ENCODE measurements around the gene TKFC.

TKFC gene

GRCh38 chr11:61361237-61361740, 28.3 kb downstream of the TKFC start:
- TF ChIP-seq, protein P1, sequence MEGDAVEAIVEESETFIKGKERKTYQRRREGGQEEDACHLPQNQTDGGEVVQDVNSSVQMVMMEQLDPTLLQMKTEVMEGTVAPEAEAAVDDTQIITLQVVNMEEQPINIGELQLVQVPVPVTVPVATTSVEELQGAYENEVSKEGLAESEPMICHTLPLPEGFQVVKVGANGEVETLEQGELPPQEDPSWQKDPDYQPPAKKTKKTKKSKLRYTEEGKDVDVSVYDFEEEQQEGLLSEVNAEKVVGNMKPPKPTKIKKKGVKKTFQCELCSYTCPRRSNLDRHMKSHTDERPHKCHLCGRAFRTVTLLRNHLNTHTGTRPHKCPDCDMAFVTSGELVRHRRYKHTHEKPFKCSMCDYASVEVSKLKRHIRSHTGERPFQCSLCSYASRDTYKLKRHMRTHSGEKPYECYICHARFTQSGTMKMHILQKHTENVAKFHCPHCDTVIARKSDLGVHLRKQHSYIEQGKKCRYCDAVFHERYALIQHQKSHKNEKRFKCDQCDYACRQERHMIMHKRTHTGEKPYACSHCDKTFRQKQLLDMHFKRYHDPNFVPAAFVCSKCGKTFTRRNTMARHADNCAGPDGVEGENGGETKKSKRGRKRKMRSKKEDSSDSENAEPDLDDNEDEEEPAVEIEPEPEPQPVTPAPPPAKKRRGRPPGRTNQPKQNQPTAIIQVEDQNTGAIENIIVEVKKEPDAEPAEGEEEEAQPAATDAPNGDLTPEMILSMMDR (IDR thresholded peaks at IDR 0.05; ENCODE audit: extremely low read depth, insufficient read depth, missing control alignments) = no peak
- in situ Hi-C loops (cut with MboI; ENCODE audit: low pct_unique_long_range_greater_than_20kb, low sequenced_read_pairs, unreplicated experiment) = no loop called here

DNA sequence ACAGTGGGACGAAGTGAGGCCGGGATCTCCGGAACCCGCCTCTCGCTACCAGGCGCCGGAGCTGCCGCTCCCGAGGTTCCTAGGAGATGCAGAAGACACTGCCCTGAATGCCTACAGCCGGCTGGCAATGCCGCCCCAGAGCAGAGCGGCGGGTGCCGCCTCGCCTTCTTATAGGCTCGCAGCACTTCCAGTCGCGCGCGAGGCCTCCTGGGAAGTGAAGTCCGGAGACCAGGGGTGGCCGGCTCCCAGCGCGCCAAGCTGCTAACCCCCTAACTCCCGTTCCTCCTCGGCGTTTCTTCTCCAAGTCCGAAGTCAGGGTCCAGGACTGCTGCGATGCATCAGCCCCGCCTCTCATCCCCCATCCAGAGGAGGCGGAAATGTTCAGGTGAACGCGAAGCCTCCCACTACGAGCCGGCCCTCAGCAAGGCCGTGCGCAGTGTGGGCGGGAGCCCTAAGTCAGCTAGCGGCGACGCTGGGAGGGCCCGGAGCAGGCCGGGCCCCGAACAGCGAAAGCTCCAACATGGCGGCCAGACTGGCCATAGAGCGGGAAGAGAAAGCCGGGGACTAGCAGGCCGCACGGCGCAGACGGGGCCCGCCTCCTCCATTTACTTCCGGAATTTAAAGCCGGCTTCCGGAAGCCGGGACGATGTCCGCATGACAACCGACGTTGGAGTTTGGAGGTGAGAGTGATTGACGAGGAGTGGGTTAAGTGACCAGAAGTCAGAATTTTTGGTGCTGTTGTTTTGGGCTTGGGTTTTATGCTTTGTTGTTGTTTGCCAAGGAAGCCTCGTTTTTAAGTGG, 28.9 kb downstream of the TKFC start, which contains the start of the genes CYB561A3 and TMEM138:
TSS of gene CYB561A3 (minus strand) at position 142 of the 801 bp plus-strand sequence. CDS start 5,169 bp downstream, outside the sequence.
TSS of gene TMEM138 (plus strand) at position 634 of the 801 bp plus-strand sequence. CDS start 2,017 bp downstream, outside the sequence.
- in situ Hi-C loops (cut with MboI; ENCODE audit: low pct_unique_long_range_greater_than_20kb, low sequenced_read_pairs, unreplicated experiment) = no loop called here
- TF ChIP-seq, protein P1 (IDR thresholded peaks at IDR 0.05; ENCODE audit: extremely low read depth, insufficient read depth, missing control alignments) = no peak

More at GRCh38 chr11:61361237-61361740, 28.3 kb downstream of the TKFC start:
- DNase-seq (ENCODE audit: low spot score) = no peak

DNA sequence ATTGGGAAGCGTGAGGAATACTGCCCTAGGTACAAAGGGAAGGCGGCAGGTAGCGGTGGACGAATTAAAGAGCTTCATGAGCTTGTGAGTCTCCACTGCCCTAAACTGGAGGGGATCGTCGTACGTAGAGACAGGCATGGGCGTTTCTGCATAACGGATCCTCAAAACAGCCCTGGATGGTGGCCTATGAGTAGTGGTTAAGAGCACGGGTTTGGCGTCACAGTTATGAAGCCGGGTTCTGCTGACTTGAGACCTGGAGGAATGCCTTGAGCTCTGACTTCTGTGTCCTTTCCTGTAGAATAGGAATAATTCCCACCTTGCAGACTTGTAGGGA, 29.5 kb downstream of the TKFC start:
- DNase-seq (ENCODE audit: low spot score) = peak; percentile 51
- in situ Hi-C loops (cut with MboI; ENCODE audit: low pct_unique_long_range_greater_than_20kb, low sequenced_read_pairs, unreplicated experiment) = no loop called here
- TF ChIP-seq, protein P1 (IDR thresholded peaks at IDR 0.05; ENCODE audit: extremely low read depth, insufficient read depth, missing control alignments) = no peak

More for the DNA sequence above, 28.9 kb downstream of the TKFC start, which contains the start of the genes CYB561A3 and TMEM138:
- peak; percentile 88 for DNase-seq (ENCODE audit: low spot score)

GRCh38 chr11:61364012-61364675, 31.1 kb downstream of the TKFC start:
- TF ChIP-seq, protein P1 (IDR thresholded peaks at IDR 0.05; ENCODE audit: extremely low read depth, insufficient read depth, missing control alignments) = no peak
- no peak for DNase-seq (ENCODE audit: low spot score)
- in situ Hi-C loops (cut with MboI; ENCODE audit: low pct_unique_long_range_greater_than_20kb, low sequenced_read_pairs, unreplicated experiment) = no loop called here

DNA sequence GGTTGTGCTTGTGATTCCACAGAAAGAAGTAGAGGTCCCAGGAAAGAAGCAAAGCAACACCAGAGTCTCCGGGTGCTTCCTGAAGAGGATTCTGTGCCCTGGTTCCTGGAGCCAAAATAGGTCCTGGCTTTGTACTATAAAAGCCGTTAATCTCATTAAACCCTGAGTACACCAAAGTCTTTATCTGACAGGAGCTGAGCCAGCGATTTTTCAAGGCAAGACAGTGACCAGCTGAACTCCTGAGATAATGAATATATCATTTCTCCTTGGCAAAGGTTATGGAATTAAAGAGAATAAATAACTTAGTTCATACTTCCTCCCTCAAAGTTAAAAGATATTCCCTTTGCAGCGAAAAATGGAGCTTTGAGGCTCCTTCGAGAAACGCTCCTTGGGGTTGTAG, 34.4 kb downstream of the TKFC start:
- in situ Hi-C loops (cut with MboI; ENCODE audit: low pct_unique_long_range_greater_than_20kb, low sequenced_read_pairs, unreplicated experiment) = no loop called here
- TF ChIP-seq, protein P1 (IDR thresholded peaks at IDR 0.05; ENCODE audit: extremely low read depth, insufficient read depth, missing control alignments) = no peak
- DNase-seq (ENCODE audit: low spot score) = no peak

DNA sequence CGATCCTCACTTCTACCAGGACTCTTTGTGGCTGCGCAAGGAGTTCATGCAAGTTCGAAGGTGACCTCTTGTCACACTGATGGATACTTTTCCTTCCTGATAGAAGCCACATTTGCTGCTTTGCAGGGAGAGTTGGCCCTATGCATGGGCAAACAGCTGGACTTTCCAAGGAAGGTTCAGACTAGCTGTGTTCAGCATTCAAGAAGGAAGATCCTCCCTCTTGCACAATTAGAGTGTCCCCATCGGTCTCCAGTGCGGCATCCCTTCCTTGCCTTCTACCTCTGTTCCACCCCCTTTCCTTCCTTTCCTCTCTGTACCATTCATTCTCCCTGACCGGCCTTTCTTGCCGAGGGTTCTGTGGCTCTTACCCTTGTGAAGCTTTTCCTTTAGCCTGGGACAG, 35.6 kb downstream of the TKFC start:
- TF ChIP-seq, protein P1 (IDR thresholded peaks at IDR 0.05; ENCODE audit: extremely low read depth, insufficient read depth, missing control alignments) = no peak

More for the DNA sequence above, 35.6 kb downstream of the TKFC start:
- no peak for DNase-seq (ENCODE audit: low spot score)
- in situ Hi-C loops (cut with MboI; ENCODE audit: low pct_unique_long_range_greater_than_20kb, low sequenced_read_pairs, unreplicated experiment) = no loop called here
